GM21360 (cell line): ENCODE data around the gene CLCF1.
A peak's percentile ranks its signal among the peaks of the same experiment; 100 is the strongest.
"Not testable (repeated sequence)": the region's sequence is repeated elsewhere in the genome, so short reads cannot be mapped to it uniquely, and the experiment has no call there.

Experiments used
- ATAC-seq: cut with Tn5 transposase; IDR thresholded peaks from one replicate; pipeline ENCODE4 v1.9.1; 2021; ENCODE audit warnings: mild to moderate bottlenecking, moderate library complexity; ENCODE audit not compliant: unreplicated experiment

The CLCF1 gene

GRCh38 chr11:67345247-67345919, 28.0 kb downstream of the CLCF1 start:
- ATAC-seq: no peak

- no peak for ATAC-seq
These were observed 29.1 kb downstream of the CLCF1 start for GRCh38 chr11:67344264-67344663.

DNA sequence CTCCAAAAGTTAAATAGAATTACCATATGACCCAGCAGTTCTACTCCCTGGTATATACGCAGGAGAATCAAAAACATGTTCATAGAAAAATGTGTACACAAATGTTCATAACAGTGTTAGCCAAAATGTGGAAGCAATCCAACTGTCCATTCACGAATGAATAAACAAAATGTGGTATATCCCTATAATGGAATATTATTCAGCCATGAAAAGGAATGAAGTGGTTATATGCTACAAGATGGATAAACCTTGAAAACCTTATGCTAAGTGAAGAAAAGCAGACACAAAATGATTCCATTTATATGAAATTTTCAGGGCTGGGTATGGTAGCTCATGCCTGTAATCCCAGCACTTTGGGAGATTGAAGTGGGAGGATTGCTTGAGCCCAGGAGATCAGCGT, 36.1 kb downstream of the CLCF1 start:
- no peak for ATAC-seq

GRCh38 chr11:67332081-67332691, 41.2 kb downstream of the CLCF1 start:
- ATAC-seq: no peak

- no peak for ATAC-seq
These were observed 49.9 kb downstream of the CLCF1 start for GRCh38 chr11:67323526-67323925.

GRCh38 chr11:67322049-67322448, 51.3 kb downstream of the CLCF1 start:
- ATAC-seq: no peak

- ATAC-seq: no peak
These were observed 52.0 kb downstream of the CLCF1 start for GRCh38 chr11:67321313-67321871.

DNA sequence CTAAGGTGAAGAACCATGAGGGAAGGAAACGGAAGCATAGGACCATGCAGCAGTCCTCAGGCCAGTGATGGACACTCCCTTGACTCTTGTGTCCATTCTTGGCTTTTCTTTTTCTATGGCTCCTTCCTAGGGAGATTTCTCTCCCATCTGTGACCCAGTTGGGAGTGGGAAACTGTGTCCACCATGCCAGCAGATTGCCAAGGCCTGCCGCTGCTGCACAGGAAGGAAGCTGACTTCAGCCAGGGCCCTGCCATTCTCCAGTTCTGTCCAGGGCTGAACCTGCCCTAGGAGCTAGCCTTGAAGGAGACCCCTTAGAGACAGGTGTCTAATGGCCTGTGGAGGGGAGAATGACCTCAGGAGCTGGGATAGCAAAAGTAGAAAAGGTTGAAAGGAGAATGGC, 52.7 kb downstream of the CLCF1 start:
- ATAC-seq: no peak

GRCh38 chr11:67320011-67320410, 53.4 kb downstream of the CLCF1 start:
- ATAC-seq: no peak

- not testable (repeated sequence) for ATAC-seq
These were observed 54.5 kb downstream of the CLCF1 start for GRCh38 chr11:67318876-67319275.

GRCh38 chr11:67317888-67318555, 55.4 kb downstream of the CLCF1 start:
- no peak for ATAC-seq

DNA sequence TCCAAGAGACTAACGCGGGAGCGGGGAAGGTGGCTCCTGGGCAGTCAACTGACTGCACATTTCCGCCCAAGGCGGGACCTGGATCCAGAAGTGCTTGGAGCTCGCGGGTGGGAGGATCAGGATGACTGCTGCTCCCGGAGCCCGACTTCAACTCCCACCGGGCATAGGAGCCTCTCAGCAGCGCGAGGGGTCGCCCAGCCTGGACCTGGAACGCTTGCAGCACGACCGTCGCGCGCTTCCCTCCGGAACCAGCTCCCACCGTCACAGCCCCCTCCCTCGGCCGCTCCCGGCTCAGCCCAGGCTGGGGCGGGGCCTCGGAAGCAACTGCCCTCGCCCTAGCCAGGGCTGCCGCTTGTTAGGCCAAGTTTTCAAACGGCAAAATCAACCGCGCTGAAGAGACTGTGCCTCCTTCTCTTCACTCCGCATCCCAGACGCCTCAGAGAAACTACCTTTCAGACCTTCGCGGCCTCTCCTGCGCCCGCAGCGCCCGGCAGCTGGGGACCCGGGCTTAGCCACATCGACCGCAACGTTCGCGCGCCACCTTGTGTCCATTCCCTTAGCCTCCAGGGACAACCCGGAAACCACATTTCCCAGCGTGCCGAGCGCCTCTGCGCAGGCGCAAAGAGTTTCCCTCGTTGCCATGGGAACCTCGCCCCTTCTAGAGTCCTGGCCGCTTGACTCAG, 56.1 kb downstream of the CLCF1 start:
- ATAC-seq: peak; percentile 85

DNA sequence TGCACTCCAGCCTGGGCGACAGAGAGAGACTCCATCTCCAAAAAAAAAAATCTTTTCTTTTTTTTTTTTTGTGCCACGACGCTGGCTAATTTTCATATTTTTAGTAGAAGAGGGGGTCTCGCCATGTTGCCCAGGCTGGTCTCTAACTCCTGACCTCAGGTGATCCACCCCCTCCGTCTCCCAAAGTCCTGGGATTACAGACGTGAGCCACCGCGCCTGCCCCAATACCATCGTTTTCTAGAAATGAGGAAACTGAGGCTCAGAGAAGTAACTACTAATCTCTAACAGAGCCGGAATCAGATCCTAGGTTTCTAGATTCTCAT, 56.6 kb downstream of the CLCF1 start:
- ATAC-seq: no peak

DNA sequence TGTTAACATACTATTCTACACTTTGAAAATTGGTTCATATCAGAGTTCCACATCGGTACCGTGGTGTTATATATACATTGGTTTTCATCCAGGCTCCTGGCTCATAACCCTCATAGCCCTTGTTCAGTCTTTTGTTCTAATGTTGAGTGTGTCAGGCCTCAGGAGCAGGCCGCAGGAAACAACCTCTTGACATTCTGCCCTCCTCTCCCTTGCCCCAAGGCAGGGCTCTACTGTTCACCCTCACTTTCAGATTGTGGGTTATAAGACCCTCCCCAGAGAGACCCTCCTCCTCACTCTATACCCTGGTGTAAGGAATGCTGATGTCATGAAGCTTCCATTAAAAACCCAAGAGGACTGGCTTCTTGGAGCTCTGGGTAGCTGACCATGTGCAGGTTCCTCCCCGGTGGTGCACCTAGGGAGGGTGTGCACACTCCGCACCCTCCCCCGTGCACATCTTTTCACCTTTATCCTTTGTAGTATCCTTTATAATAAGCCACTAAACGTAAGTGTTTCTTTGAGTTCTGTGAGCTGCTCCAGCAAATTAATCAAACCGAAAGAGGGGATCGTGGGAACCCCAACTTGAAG, 58.0 kb downstream of the CLCF1 start:
- ATAC-seq: no peak

DNA sequence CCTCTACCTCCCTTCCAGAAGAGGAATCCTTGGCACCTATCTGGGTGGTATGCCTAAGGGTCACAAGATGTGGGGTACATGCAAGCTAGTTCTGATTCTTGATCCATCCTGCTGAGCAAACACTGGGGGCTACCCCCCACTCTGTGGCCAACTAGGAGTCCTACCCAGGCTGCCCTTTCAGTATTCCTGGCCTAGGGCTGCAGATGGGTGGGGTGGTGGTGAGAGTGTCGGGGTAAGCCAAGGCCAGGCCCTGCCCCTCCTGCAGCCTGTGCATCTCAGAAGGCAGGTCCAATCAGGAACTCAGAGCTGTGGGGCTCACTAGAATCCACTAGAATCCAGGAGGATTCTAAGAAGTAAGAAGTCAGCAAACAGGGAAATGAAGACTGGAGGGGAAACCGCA, 59.2 kb downstream of the CLCF1 start:
- no peak for ATAC-seq
